Sigmoid colon (tissue), 3 donors: ENCODE measurements around the gene CCL3.

Experiments
- POLR2A ChIP-seq, 2 donors: fragments of 450-650 bp; IDR thresholded peaks; one replicate each; pipeline ENCODE4 v1.6.1; 2016; ENCODE audit warnings: antibody characterized with exemption in 2 of 2, mild to moderate bottlenecking in 2 of 2, moderate library complexity in 2 of 2
- TF ChIP-seq, protein P1 (sequence below), 4 experiments: fragments of 450-650 bp in 3 of 4; fragments of 200-600 bp in 1 of 4; IDR thresholded peaks; one replicate each; pipeline ENCODE4 v1.5.1; 2016 to 2019; ENCODE audit warnings: antibody characterized with exemption in 4 of 4, mild to moderate bottlenecking in 3 of 4, moderate library complexity in 2 of 4

GRCh38 chr17:36131421-36131820 is 41.5 kb upstream of the CCL3 start:
- TF ChIP-seq, protein P1, sequence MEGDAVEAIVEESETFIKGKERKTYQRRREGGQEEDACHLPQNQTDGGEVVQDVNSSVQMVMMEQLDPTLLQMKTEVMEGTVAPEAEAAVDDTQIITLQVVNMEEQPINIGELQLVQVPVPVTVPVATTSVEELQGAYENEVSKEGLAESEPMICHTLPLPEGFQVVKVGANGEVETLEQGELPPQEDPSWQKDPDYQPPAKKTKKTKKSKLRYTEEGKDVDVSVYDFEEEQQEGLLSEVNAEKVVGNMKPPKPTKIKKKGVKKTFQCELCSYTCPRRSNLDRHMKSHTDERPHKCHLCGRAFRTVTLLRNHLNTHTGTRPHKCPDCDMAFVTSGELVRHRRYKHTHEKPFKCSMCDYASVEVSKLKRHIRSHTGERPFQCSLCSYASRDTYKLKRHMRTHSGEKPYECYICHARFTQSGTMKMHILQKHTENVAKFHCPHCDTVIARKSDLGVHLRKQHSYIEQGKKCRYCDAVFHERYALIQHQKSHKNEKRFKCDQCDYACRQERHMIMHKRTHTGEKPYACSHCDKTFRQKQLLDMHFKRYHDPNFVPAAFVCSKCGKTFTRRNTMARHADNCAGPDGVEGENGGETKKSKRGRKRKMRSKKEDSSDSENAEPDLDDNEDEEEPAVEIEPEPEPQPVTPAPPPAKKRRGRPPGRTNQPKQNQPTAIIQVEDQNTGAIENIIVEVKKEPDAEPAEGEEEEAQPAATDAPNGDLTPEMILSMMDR (IDR thresholded peaks at IDR 0.05): no peak
- no peak for TF ChIP-seq POLR2A (IDR thresholded peaks at IDR 0.05)
